Non-pigmented ciliary epithelial cell (primary cell): Measurements from ENCODE around the gene IFI6.
"Not testable (repeated sequence)": the region's sequence is repeated elsewhere in the genome, so short reads cannot be mapped to it uniquely, and the experiment has no call there.

Experiments
- DNase-seq: peaks from one replicate; pipeline ENCODE4 v3.0.0-alpha.2; 2010; ENCODE audit warnings: low read depth

Gene IFI6

DNA sequence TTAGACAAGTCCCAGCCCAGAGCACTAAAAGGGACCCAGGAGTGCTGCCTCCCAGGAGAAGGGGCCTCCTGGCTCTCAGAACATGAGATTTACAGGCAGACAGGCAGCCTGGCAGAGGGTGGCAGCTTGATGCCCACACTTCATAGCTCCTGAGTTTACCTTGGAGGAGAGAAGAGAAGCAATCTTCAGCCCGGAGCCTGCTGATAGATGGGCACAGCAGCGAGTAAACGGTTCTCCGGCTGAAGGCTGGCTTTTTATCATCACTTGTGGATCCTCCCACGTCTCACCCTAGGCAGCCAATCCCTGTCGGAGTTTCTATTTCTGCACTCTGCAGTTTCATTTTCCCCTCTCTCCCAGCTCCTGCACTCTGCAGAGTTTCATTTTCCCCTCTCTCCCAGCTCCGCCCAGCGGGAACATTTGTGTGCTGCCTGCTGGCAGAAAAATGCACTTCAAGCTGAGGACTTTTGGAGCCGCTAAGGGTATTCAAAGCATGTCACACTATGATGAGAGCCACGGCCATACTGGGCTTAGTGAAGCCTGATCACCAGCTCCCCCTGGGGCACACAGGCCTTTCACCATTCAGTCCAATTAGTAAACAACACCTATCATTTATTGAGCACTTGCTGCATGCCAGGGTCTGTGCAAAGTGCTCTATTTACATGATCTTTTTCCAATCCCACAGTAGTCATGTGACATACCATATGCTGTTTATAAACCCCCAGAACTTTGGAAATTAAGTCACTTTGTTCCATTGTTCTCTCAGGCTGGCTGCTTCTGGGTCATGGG, at the start of gene IFI6:
IFI6 (minus strand) TSS at position 229 of the 786 bp plus-strand sequence. CDS start 2,878 bp downstream, outside the sequence.
- DNase-seq, result peak; percentile 89

DNA sequence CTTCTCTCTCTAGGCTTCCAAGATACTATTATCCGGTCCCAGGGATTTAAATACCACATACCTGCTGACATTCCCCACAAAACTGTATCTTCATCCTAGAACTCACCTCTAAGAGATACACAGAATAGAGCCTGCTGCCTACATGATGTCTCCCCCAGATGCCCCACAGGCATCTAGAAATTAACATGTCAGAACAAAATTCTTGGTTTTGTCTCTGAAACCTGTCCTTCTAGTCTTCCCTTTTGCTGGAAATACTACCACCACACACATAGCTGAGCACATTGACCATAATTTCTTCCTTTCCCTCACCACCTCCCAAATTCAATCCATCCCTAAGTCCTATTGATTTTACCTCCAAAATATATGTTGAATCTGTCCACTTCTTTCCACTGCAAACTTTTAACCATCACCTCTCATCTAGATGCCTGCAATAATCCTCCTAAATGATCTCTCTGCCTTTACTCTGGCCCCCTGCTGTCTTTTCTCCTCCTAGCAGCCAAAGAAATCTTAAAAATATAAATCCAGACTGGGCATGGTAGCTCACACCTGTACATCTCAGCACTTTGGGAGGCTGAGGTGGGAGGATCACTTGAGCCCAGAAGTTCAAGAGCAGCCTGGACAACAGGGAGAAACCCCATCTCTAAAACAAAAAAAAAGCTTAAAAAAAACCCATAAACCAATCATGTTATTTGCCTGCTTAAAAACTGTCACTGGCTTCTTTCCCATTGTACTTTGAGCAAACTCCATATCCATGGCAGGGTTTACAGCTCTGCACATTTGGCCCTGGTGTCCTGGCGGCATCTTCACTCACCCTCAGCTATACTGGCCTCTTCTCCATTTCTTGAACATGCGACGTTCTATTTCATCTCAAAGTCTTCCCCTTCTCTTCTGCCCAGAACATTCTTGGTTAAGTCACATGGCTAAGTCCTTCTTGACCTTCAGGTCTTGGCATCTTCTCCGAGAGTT, 47.6 kb upstream of the IFI6 start:
- DNase-seq, result no peak

DNA sequence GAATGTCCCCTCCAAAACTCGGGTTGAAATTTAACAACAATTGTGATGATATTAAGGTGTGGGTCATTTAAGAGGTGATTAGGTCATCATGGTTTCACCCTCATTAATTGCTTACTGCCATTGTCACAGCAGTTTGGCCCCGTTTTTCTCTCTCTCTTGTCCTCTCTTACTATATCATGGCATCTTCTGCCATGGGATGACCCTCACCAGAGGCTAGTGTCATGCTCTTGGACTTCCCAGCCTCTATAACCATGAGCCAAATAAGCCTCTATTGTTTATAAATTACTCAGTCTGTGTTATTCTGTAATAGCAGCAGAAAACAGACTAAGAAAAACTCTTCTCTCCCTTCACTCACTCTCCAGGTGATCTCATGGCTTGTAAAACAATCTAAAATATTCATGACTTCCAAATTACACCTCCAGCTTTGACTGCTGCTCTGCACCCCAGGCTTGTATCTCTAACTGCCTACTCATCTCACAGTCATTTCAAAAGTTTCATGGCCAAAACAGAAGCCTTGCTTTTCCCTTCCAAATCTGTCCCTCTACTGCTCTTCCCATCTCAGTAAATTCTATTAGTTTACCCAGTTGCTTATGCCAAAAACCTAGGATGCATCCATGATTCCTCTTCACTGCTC, 44.4 kb upstream of the IFI6 start:
- no peak for DNase-seq

DNA sequence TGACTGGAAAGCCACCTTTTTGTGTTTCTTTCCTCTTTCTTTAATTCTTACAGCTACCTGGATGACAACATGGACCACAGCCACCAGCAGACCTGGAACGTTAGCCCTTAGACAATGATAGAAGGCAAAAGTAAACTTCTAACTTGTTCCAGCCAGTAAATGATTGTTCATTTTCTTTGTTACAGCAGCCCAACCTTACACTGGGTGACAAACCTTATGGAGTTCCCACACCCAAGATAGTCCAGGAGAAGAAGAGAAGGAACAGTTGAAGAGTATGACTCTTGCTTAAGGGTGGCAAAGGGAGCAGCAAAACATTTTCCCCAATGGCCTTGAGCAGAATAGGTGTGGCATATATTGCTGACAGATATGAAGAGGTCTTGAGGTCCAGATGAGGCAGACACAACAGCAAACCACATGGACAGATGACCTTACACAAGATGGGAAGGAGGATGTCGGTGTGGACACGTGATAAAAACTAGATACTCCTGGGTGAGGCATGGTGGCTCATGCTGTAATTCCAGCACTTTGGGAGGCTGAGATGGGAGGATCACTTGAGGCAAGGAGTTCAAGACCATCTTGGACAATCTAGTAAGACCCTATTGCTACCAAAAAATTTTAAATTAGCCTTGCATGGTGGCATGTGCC, 42.0 kb upstream of the IFI6 start:
- DNase-seq, result no peak

DNA sequence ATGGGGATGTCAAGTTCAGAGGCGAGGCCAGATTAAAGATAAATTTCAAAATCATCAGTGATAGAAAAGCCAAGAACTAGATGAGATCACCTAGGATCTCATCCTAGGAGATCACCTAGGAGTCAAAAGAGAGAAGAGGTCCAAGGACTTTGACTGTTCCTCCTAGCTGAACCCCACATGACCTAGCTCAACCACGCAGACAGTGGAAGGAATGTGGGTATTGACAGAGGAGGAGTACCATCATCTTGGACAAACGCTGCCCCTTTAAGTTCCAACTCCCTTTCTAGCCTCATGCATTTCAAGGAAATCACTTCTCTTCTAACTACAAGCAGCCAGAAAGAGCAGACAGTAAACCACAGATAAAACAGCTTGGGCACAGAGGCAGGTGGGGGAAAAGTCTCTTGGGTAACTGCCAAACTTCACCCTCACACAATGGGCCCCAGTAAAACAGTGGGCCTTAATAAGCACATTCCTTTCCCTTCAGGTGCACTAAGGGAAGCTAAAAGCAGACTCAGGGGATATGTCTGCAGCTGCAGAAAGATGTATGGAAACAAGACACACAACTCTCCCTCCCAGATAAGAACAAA, 41.2 kb upstream of the IFI6 start:
- DNase-seq, result no peak

DNA sequence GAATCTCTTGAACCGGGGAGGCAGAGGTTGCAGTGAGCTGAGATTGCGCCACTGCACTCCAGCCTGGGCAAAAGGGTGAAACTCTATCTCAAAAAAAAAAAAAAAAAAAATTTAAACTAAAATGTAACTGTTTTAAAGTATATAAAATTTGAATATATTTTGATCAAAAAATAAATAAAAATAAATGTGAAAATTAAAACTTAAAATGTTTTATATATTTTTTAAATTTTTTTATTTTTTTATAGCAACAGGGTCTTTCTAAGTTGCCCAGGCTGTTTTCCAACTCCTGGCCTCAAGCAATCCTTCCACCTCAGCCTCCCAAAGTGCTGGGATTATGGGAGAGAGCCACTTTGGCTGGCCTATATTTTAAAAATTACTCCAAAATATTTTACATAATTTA, 38.6 kb upstream of the IFI6 start:
- DNase-seq, result no peak

GRCh38 chr1:27705545-27705944, 33.6 kb upstream of the IFI6 start:
- DNase-seq, result no peak

GRCh38 chr1:27704958-27705357, 33.0 kb upstream of the IFI6 start:
- DNase-seq, result no peak

GRCh38 chr1:27696835-27697234, 24.8 kb upstream of the IFI6 start:
- DNase-seq, result not testable (repeated sequence)

DNA sequence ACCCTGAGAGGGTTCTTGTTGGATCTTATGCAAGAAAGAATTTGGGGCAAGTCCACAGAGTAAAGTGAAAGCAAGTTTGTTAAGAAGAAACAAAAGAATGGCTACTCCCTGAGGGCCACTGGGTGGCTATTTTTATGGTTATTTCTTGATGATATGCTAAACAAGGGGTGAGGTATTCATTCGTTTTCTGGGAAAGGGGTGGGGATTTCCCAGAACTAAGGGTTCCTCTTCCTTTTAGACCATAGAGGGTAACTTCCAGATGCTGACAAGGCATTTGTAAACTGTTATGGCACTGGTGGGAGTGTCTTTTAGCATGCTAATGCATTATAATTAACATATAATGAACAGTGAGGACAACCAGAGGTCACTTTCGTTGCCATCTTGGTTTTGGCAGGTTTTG, 18.2 kb upstream of the IFI6 start:
- DNase-seq, result no peak

- peak; percentile 60 for DNase-seq
Observed at GRCh38 chr1:27689423-27690173, 17.6 kb upstream of the IFI6 start.

DNA sequence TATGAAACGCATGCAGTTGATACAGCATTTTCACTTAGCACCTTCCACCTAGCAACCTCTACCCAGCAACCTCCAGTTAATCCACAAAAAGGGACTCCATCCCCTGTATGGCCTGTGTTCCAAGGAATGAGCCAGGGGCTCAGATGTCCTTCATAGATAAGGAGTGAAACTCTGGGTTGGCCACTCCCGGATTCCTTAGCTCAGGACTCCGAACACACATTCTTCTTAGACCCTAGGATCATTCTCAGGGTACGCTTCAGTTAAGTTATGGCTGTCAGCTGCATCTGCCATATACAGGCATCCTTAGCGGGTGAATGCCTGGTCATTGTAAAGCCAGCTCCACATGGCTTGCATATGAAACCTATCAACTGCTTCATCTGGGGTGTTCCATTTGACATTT, 15.9 kb upstream of the IFI6 start:
- no peak for DNase-seq

- DNase-seq, result no peak
Observed at GRCh38 chr1:27686223-27686990, 14.4 kb upstream of the IFI6 start.

- DNase-seq, result no peak
Observed at GRCh38 chr1:27684176-27684575, 12.2 kb upstream of the IFI6 start.

GRCh38 chr1:27682351-27682944, 10.5 kb upstream of the IFI6 start:
- no peak for DNase-seq

DNA sequence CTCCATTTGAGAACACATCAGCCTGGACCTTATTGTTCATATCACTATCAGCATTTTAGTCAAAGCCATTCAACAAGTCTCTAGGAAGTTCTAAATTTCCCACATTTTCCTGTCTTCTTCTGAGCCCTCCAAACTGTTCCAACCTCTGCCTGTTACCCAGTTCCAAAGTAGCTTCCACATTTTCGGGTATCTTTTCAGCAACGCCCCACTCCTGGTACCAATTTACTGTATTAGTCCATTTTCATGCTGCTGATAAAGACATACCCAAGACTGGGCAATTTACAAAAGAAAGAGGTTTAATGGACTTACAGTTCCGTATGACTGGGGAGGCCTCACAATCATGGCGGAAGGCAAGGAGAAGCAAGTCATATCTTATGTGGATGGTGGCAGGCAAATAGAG, 9.6 kb upstream of the IFI6 start:
- not testable (repeated sequence) for DNase-seq

DNA sequence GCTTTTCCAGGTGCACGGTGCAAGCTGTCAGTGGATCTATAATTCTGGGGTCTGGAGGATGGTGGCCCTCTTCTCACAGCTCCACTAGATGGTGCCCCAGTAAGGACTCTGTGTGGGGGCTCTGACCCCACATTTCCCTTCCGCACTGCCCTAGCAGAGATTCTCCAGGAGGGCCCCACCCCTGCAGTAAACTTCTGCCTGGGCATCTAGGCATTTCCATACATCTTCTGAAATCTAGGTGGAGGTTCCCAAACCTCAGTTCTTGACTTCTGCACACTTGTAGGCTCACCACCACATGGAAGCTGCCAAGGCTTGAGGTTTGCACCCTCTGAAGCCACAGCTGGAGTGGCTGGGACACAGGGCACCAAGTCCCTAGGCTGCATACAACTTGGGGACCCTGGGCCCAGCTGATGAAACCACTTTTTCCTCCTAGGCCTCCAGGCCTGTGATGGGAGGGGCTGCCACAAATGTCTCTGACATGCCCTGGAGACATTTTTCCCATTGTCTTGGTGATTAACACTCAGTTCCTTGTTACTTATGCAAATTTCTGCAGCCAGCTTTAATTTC, 8.3 kb upstream of the IFI6 start:
- DNase-seq, result not testable (repeated sequence)

- DNase-seq, result no peak
Observed at GRCh38 chr1:27678747-27679146, 6.8 kb upstream of the IFI6 start.

- no peak for DNase-seq
Observed at GRCh38 chr1:27676410-27676809, 4.4 kb upstream of the IFI6 start.
